AG08395 (cell line): ENCODE data around the gene NFAM1.

ENCODE experiments used
- DNase-seq: peaks from one replicate; pipeline ENCODE4 v3.0.0; 2012; ENCODE audit warnings: mixed read lengths, low spot score

The NFAM1 gene

GRCh38 chr22:42358643-42359558 is 73.3 kb downstream of the NFAM1 start:
- DNase-seq: no peak

DNA sequence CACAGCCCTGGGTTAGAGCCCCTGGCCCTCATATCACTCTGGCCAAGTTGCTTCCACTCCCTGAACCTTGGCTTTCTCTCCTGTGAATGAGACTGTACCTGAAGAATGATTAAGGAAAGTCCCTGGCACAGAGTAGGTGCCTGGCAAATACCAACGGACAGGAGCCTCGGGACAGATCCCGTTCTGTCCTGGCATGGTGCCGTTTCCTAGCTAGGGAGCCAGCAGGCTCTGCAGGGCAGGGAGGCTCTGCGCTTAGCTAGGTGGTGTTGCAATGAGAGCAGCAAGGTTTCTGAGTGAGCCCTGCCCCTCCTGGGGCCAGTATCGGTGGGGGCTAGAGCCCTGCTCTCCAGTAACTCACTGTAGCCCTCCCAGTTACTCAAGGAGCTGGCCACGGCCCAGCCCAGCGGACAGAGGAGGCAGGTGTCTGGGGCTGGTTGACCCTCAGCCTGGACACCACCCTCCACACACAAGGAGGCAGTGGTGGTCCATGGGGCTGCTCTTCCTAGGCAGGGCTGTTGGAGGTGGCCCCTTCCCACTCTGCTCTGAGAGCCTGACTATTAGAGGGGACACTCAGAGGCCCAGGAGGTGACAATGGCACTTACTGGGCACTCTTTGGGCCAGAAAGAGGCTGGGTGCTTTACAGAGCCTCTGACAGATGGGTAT is 74.4 kb downstream of the NFAM1 start:
- DNase-seq: no peak

GRCh38 chr22:42357221-42357620 is 75.0 kb downstream of the NFAM1 start:
- DNase-seq: no peak

GRCh38 chr22:42356533-42356932 is 75.7 kb downstream of the NFAM1 start:
- DNase-seq: no peak

DNA sequence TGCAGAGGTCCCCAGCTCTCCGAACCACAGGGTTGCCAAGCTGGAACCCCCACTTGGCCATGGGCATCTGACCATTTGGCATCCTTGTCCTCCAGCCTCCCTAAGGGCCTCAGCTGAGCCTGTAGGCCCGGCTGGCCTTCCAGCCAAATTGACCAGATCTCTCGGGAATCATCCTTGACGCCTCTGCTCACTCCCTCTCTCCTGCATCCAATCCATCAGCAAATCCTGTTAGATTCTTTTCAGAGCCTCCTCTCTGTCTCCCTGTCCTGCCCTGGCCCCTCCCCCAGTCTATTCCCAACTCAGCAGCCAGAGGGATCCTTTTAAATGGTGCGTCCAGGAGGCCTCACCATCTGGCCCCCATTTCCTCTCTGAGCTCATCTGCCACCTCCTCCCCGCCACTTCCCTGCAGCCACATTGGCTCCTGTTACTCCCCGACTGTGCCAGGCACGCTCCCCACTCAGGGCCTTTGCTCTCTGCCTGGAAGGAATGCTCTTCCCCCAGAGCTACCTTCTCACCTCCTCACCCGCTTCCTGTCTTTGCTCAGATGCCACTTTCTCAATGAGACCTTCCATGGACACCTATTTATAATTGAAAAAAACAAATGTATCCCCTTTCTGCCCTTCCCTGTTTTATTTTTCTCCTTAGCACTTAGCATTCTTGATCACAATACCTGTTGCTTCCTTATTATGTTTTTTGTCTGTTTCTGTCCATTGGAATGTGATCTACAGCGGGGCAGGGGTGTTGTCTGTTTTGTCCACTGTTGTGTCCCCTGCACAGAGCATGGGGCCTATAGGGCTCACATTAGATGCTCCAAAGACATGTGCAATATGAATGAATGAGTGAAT is 78.1 kb downstream of the NFAM1 start:
- DNase-seq: peak; percentile 65

DNA sequence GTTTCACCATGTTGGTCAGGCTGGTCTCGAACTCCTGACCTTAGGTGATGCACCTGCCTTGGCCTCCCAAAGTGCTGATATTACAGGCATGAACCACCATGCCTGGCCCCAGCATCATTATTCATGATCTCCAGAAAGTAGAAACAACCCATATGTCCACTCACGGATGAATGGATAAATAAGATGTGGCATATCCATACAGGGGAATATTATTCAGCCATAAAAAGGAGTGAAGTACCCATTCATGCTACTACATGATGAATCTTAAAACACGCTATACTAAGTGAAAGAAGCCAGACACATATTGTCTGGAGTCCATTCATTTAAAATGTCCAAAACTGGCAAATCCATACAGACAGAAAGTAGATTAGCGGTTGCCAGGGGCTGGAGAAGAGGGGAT is 81.8 kb downstream of the NFAM1 start:
- no peak for DNase-seq

GRCh38 chr22:42347281-42347824 is 84.8 kb downstream of the NFAM1 start:
- no peak for DNase-seq

GRCh38 chr22:42346722-42347121 is 85.5 kb downstream of the NFAM1 start:
- DNase-seq: no peak

DNA sequence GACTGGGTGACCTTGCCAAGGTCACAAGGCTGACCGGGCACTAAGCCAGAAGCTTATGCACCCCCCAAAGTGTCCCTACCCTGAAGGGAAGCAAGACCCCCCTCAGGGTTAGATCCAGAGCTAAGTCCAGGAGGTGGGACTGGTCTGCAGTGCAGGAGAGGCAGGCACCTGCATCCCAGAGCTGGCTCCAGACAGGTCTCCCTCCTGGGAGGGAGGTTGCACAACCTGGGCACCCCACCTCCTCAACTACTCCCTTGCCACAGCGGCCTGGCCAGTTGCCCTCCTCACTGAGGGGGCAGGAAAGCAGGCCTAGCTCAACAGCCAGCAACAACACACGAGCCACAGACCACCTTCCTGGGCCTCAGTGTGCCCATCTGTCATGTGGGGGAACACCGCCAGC is 86.7 kb downstream of the NFAM1 start:
- DNase-seq: no peak

GRCh38 chr22:42344361-42344905 is 87.8 kb downstream of the NFAM1 start:
- peak; percentile 67 for DNase-seq

- DNase-seq: peak; percentile 30
These were observed 88.6 kb downstream of the NFAM1 start for GRCh38 chr22:42343531-42344081.

- no peak for DNase-seq
These were observed 89.1 kb downstream of the NFAM1 start for GRCh38 chr22:42343121-42343454.

DNA sequence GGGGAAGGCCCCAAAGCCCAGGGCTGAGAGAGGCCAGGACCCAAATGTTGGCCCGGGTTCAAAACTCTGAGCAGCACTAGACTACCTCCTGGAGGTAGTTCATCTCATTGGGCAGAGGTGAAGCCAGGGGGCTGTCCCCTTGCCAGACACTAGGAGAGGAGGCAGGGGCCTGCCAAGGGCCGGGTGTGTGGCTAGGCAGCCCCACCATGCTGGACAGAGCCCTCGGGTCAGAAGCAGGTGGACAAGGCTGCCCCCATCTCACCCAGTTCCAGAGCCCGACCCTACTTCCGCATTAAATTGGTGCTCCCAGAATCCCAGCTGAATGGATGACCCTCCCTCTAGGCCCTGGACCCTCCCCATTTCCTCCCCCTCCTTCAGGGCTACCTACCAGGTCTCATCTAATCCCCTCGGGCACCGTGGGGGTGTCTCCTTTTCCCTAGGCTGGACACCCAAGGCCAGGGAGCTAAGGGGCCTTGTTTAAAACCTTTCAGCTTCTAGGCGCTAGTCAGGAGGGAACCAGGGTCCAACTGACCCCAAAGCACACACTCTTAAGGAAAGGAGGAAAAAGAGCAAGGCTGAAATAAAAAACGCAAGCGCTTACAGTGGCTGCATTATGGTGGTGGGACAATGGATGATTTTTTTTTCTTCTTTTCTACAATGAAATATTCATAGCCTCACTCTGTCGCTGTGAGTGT is 89.6 kb downstream of the NFAM1 start:
- no peak for DNase-seq

GRCh38 chr22:42341779-42342178 is 90.4 kb downstream of the NFAM1 start:
- DNase-seq: no peak

GRCh38 chr22:42340829-42341383 is 91.3 kb downstream of the NFAM1 start:
- no peak for DNase-seq

DNA sequence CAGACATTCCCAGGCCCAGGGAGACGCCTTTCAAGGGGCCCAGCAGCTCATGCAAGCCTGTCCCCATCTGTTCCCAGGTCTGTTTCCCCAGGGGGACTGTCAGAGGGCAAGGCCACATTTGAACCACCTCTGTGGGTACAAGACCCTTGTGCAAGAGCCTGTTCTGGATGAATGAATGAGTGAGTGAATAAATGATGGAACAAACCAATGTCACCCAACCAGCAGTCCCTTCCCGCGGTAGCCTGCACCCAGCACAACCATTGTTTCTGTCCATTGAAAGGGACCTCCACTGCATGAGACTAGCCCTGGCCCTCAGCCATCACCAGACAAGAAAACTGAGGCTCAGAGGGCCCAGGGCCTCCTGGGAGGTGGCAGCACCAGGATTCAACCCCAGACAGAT is 92.1 kb downstream of the NFAM1 start:
- no peak for DNase-seq

DNA sequence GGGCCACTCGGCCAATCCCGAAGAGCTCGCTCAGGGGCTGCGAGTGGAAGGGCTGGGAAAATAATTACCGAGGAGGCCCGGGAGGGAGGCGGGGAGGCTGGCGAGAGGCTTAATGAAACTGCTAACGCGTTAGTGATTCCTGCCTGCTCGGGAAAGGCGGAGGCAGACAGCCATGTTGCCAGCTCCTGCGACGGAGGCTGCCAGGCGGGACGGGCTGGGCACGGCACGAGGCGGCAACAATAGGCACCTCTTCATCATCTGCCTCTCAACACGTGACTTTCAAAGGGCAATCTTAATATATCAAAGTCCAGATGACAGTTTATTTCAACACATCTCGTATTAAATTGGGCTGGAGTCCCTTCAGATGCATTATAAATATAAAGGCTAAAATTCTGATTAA is 93.7 kb downstream of the NFAM1 start:
- DNase-seq: no peak

DNA sequence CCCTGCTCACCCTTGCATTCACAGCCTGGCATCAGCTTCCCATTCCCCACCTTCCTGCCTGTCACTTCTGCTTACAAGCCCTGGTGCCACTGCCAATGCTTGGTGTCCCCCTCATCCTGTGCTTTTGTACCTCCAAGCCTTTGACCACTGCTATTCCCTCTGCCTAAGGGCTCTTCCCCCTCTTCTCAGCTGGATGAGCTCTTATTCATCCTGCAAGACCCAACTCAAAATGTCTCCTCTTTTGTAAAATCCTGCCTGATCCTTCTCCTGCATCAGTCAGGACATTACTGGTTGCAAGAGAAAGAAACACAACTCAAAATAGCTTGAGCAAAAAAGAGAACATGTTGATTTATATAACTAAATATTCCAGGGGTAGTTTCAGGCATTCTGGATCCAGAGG is 94.8 kb downstream of the NFAM1 start:
- DNase-seq: no peak

DNA sequence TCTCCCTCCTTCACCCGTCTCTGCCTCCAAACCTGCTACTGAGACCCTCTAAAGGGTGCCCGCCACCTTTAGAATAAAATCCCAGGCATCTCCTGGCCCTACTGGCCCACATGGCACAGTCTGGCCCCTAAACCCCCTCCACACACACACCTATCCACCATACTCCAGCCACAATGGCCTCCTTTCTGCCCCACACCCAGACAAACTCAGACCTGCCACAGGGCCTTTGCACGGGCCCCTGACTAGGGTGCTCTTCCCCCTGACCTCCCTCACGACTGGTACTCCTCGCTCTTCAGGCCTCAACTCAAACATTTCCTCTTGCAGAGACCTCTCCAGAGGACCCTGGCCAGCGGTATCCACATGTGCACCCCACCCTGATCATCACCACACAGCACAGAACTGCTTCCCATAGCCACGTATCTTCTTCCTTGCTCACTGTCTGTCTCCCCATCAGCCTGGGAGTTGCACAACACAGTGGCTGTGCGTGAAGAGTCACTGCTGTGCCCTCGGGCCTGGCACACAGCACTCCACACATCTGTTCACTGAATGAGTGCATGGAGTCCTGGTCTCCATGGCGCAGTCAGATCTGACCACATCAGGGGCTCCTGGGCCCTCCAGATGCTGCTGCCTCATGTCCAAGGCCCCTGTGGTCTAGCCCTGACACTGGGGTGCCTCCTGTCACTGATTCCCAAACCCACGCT is 95.5 kb downstream of the NFAM1 start:
- peak; percentile 47 for DNase-seq

GRCh38 chr22:42335839-42336378 is 96.3 kb downstream of the NFAM1 start:
- DNase-seq: no peak
